ENCODE data around the gene CDKN2A. TPM values are rescaled to one million over a fixed set of nuclear protein-coding genes. Genes with fewer than 3 reads are reported as not detected.

Gene CDKN2A
- total RNA-seq, 5 donors from 2014 or later (not counting 1 experiment from before 2014, with no cell fraction given): 3.6 to 9.3 (median 4.6) TPM

DNA sequence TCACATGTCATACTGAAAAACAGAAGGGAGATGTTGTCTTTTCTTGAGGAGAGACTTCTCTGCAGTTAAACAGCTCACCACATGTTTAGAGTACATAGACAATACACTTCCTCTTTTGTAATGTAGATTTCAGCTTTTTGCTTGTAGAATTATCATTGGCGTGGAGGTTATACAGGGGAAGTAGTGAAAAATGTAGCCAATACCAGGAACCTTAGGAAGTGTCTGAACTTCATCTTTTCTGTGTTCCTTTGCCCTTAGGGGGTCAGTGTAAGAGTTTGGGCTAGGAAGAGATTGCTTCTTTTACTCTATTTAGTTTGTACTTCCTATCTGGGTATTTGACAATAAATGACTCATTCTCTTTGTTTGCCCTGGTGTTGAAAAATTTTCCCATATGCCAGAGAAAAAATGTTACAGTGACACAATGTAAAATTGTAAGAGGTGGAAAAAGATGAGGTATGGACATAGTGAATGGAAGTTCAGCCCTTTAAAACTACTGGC is 36.0 kb upstream of the CDKN2A start:
- Histone ChIP-seq H3K4me3 (ENCODE audit: control insufficient read depth in 1 of 2, extremely low read depth in 1 of 2, low read length in 1 of 2) (no peak overlapping the region), H3K36me3 (ENCODE audit: control insufficient read depth in 2 of 2, extremely low read depth in 1 of 2, insufficient read depth in 1 of 2, low read length in 1 of 2) (no peaks in the 10 kb centered on the region), H3K27me3 (replicated peaks in 1 of 2; ENCODE audit: control insufficient read depth in 2 of 2, extremely low read depth in 1 of 2, insufficient read depth in 2 of 2, low read length in 1 of 2) (peaks cover 4 to 16% of the 10 kb centered on the region in 2 experiments), H3K4me1 (ENCODE audit: control insufficient read depth in 1 of 2, extremely low read depth in 1 of 2, insufficient read depth in 2 of 2, low read length in 2 of 2) (no peaks in the 10 kb centered on the region), H3K9me3 (no peaks in the 10 kb centered on the region), H3K27ac (ENCODE audit: low read length) (no peak overlapping the region)
- H3K4me1 Mint-ChIP-seq: peaks cover 0 to 5% (median 0%) of the 10 kb centered on the region in 3 donors
- H3K27ac Mint-ChIP-seq: no peak overlapping the region
- H3K4me3 Mint-ChIP-seq: no peak overlapping the region
- ChIA-PET CTCF (no interaction called here), POLR2A (no interaction called here)
- H3K27me3 Mint-ChIP-seq: no peaks in the 10 kb centered on the region
- ATAC-seq (replicated peaks in 1 of 4) (no peak), DNase-seq (no peak)
- WGBS (ENCODE audit: insufficient coverage): 50% methylated on average over 1 of the region's 1 CpG
- H3K9me3 Mint-ChIP-seq: no peaks in the 10 kb centered on the region
- no peaks in the 10 kb centered on the region for H3K36me3 Mint-ChIP-seq

DNA sequence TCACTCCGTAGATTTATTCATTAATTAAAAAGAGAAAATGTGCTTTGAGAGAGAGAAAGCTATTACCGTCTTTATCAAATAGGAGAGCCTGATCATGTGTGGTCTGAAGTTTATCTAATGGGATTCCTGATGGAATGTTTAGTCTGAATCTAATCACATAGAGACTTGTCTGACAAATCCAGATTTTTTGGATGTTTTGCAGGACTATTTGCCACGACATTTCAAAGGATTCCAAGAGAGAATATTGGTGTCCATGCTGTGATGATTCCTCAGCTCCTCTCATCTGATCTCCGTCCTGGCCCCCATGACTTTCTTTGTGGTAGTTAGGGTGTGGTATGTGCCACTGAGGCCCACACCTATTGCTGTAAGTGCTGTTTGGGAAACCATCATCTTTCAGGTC is 35.0 kb upstream of the CDKN2A start:
- H3K27me3 Mint-ChIP-seq: peaks cover 0 to 2% of the 10 kb centered on the region in 2 donors
- no peak for ATAC-seq (replicated peaks in 1 of 4)
- Histone ChIP-seq H3K4me1 (ENCODE audit: control insufficient read depth in 1 of 2, extremely low read depth in 1 of 2, insufficient read depth in 2 of 2, low read length in 2 of 2) (no peaks in the 10 kb centered on the region), H3K27me3 (replicated peaks in 1 of 2; ENCODE audit: control insufficient read depth in 2 of 2, extremely low read depth in 1 of 2, insufficient read depth in 2 of 2, low read length in 1 of 2) (peaks cover 6 to 24% of the 10 kb centered on the region in 2 experiments), H3K4me3 (ENCODE audit: control insufficient read depth in 1 of 2, extremely low read depth in 1 of 2, low read length in 1 of 2) (no peak overlapping the region), H3K36me3 (ENCODE audit: control insufficient read depth in 2 of 2, extremely low read depth in 1 of 2, insufficient read depth in 1 of 2, low read length in 1 of 2) (no peaks in the 10 kb centered on the region), H3K27ac (ENCODE audit: low read length) (no peak overlapping the region), H3K9me3 (no peaks in the 10 kb centered on the region)
- H3K27ac Mint-ChIP-seq: no peak overlapping the region
- no peak overlapping the region for H3K4me3 Mint-ChIP-seq
- 100% methylated on average over 1 of the region's 4 CpGs for WGBS (ENCODE audit: insufficient coverage)
- POLR2A ChIA-PET: no interaction called here
- H3K9me3 Mint-ChIP-seq: no peaks in the 10 kb centered on the region
- no peak for DNase-seq
- peaks cover 0 to 5% (median 0%) of the 10 kb centered on the region in 3 donors for H3K4me1 Mint-ChIP-seq
- no peaks in the 10 kb centered on the region for H3K36me3 Mint-ChIP-seq
- CTCF ChIA-PET: interaction anchor here in 1 of 2 donors (1.1 kb wide), 1 partner anchor 11 kb away, joined by 3 read pairs; no protein-coding TSS in a partner anchor

DNA sequence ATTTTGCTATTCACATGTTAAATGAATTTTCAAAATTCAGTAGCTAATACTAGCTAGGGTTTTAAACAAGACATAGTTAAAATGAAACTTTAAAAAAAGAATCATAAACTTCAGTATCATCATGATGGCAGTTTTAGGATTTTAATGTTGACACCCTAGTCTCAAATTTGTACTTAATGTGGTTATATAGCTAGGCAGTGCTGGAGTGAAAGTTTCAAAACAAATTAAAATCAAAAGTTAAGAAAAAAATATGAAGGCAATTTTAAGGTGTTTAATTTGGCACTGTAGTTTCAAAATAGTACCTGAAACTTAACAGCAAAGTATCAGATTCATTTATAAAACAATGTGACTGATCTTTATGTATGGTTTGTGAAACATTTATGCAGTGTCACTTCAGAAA is 34.2 kb upstream of the CDKN2A start:
- H3K4me3 Mint-ChIP-seq: no peak overlapping the region
- Histone ChIP-seq H3K4me3 (ENCODE audit: control insufficient read depth in 1 of 2, extremely low read depth in 1 of 2, low read length in 1 of 2) (no peak overlapping the region), H3K4me1 (ENCODE audit: control insufficient read depth in 1 of 2, extremely low read depth in 1 of 2, insufficient read depth in 2 of 2, low read length in 2 of 2) (no peaks in the 10 kb centered on the region), H3K27ac (ENCODE audit: low read length) (no peak overlapping the region), H3K9me3 (no peaks in the 10 kb centered on the region), H3K27me3 (replicated peaks in 1 of 2; ENCODE audit: control insufficient read depth in 2 of 2, extremely low read depth in 1 of 2, insufficient read depth in 2 of 2, low read length in 1 of 2) (peaks cover 7 to 24% of the 10 kb centered on the region in 2 experiments), H3K36me3 (ENCODE audit: control insufficient read depth in 2 of 2, extremely low read depth in 1 of 2, insufficient read depth in 1 of 2, low read length in 1 of 2) (no peaks in the 10 kb centered on the region)
- peaks cover 0 to 5% (median 0%) of the 10 kb centered on the region in 3 donors for H3K4me1 Mint-ChIP-seq
- DNase-seq: no peak
- no peak for ATAC-seq (replicated peaks in 1 of 4)
- ChIA-PET CTCF (interaction anchor here (0.5 to 1.1 kb wide), 3 partner anchors 11 to 563 kb away, joined by 3 to 4 read pairs (median 3); no protein-coding TSS in a partner anchor), POLR2A (no interaction called here)
- no peaks in the 10 kb centered on the region for H3K36me3 Mint-ChIP-seq
- no peak overlapping the region for H3K27ac Mint-ChIP-seq
- peaks cover 0 to 4% of the 10 kb centered on the region in 2 donors for H3K27me3 Mint-ChIP-seq
- H3K9me3 Mint-ChIP-seq: no peaks in the 10 kb centered on the region

GRCh38 chr9:22026696-22027095 is 32.5 kb upstream of the CDKN2A start:
- 14% methylated on average over 1 of the region's 6 CpGs for WGBS (ENCODE audit: insufficient coverage)
- H3K27me3 Mint-ChIP-seq: peaks cover 3 to 13% of the 10 kb centered on the region in 2 donors
- DNase-seq (no peak), ATAC-seq (replicated peaks in 1 of 4) (no peak)
- peaks cover 7 to 24% of the 10 kb centered on the region in 2 experiments for H3K27me3 ChIP-seq (replicated peaks in 1 of 2; ENCODE audit: control insufficient read depth in 2 of 2, extremely low read depth in 1 of 2, insufficient read depth in 2 of 2, low read length in 1 of 2)
- H3K27ac ChIP-seq (ENCODE audit: low read length): no peak overlapping the region
- peaks cover 0 to 3% (median 2%) of the 10 kb centered on the region in 3 donors for H3K9me3 Mint-ChIP-seq
- no peak overlapping the region for H3K4me3 Mint-ChIP-seq
- no peaks in the 10 kb centered on the region for H3K4me1 ChIP-seq (ENCODE audit: control insufficient read depth in 1 of 2, extremely low read depth in 1 of 2, insufficient read depth in 2 of 2, low read length in 2 of 2)
- H3K9me3 ChIP-seq: no peaks in the 10 kb centered on the region
- ChIA-PET POLR2A (interaction anchor here in 1 of 2 donors (0.6 kb wide), 1 partner anchor 120 kb away, joined by 3 read pairs; no protein-coding TSS in a partner anchor), CTCF (interaction anchor here in 1 of 2 donors (0.7 kb wide), 1 partner anchor 1807 kb away, joined by 3 read pairs; no protein-coding TSS in a partner anchor)
- H3K4me1 Mint-ChIP-seq: peaks cover 0 to 5% (median 0%) of the 10 kb centered on the region in 3 donors
- no peaks in the 10 kb centered on the region for H3K36me3 Mint-ChIP-seq
- H3K4me3 ChIP-seq (ENCODE audit: control insufficient read depth in 1 of 2, extremely low read depth in 1 of 2, low read length in 1 of 2): no peak overlapping the region
- no peak overlapping the region for H3K27ac Mint-ChIP-seq
- H3K36me3 ChIP-seq (ENCODE audit: control insufficient read depth in 2 of 2, extremely low read depth in 1 of 2, insufficient read depth in 1 of 2, low read length in 1 of 2): no peaks in the 10 kb centered on the region

GRCh38 chr9:22022396-22022795 is 28.2 kb upstream of the CDKN2A start:
- H3K4me1 Mint-ChIP-seq: no peaks in the 10 kb centered on the region

GRCh38 chr9:22010866-22011625 is 16.9 kb upstream of the CDKN2A start:
- Histone ChIP-seq H3K27ac (ENCODE audit: low read length) (no peak overlapping the region), H3K36me3 (ENCODE audit: control insufficient read depth in 2 of 2, extremely low read depth in 1 of 2, insufficient read depth in 1 of 2, low read length in 1 of 2) (no peaks in the 10 kb centered on the region), H3K27me3 (replicated peaks in 1 of 2; ENCODE audit: control insufficient read depth in 2 of 2, extremely low read depth in 1 of 2, insufficient read depth in 2 of 2, low read length in 1 of 2) (peaks cover 16 to 27% of the 10 kb centered on the region in 2 experiments), H3K4me3 (ENCODE audit: control insufficient read depth in 1 of 2, extremely low read depth in 1 of 2, low read length in 1 of 2) (no peak overlapping the region), H3K9me3 (no peaks in the 10 kb centered on the region), H3K4me1 (ENCODE audit: control insufficient read depth in 1 of 2, extremely low read depth in 1 of 2, insufficient read depth in 2 of 2, low read length in 2 of 2) (peaks cover 6 to 13% of the 10 kb centered on the region in 2 experiments)
- H3K36me3 Mint-ChIP-seq: no peaks in the 10 kb centered on the region
- DNase-seq (peak in 1 of 35 experiments; percentile 41), ATAC-seq (replicated peaks in 1 of 4) (no peak)
- POLR2A ChIA-PET: interaction anchor here in 1 of 2 donors (0.7 kb wide), 1 partner anchor 155 kb away, joined by 4 read pairs; no protein-coding TSS in a partner anchor
- no peak overlapping the region for H3K4me3 Mint-ChIP-seq
- CTCF ChIA-PET: interaction anchor here in 1 of 2 donors (0.5 to 1.4 kb wide), 6 partner anchors 24 to 199 kb away, joined by 3 to 8 read pairs (median 4); no protein-coding TSS in a partner anchor
- H3K9me3 Mint-ChIP-seq: no peaks in the 10 kb centered on the region
- H3K27ac Mint-ChIP-seq: no peak overlapping the region
- H3K27me3 Mint-ChIP-seq: peaks cover 38% of the 10 kb centered on the region in 2 donors
- peaks cover 12 to 17% (median 13%) of the 10 kb centered on the region in 3 donors for H3K4me1 Mint-ChIP-seq
- WGBS (ENCODE audit: insufficient coverage): 13% methylated on average over 7 of the region's 13 CpGs

More at GRCh38 chr9:22022396-22022795, 28.2 kb upstream of the CDKN2A start:
- DNase-seq (no peak), ATAC-seq (replicated peaks in 1 of 4) (no peak)
- H3K4me1 ChIP-seq (ENCODE audit: control insufficient read depth in 1 of 2, extremely low read depth in 1 of 2, insufficient read depth in 2 of 2, low read length in 2 of 2): no peaks in the 10 kb centered on the region
- peaks cover 5% of the 10 kb centered on the region for H3K36me3 Mint-ChIP-seq
- POLR2A ChIA-PET: no interaction called here
- peaks cover 4 to 19% of the 10 kb centered on the region in 2 donors for H3K27me3 Mint-ChIP-seq
- peaks cover 4% of the 10 kb centered on the region for H3K9me3 ChIP-seq
- CTCF ChIA-PET: no interaction called here
- H3K27ac Mint-ChIP-seq: no peak overlapping the region
- no peak overlapping the region for H3K4me3 ChIP-seq (ENCODE audit: control insufficient read depth in 1 of 2, extremely low read depth in 1 of 2, low read length in 1 of 2)
- no peak overlapping the region for H3K4me3 Mint-ChIP-seq
- H3K9me3 Mint-ChIP-seq: peaks cover 3 to 17% (median 13%) of the 10 kb centered on the region in 3 donors
- H3K36me3 ChIP-seq (ENCODE audit: control insufficient read depth in 2 of 2, extremely low read depth in 1 of 2, insufficient read depth in 1 of 2, low read length in 1 of 2): no peaks in the 10 kb centered on the region
- H3K27ac ChIP-seq (ENCODE audit: low read length): no peak overlapping the region
- H3K27me3 ChIP-seq (replicated peaks in 1 of 2; ENCODE audit: control insufficient read depth in 2 of 2, extremely low read depth in 1 of 2, insufficient read depth in 2 of 2, low read length in 1 of 2): peaks cover 4 to 30% of the 10 kb centered on the region in 2 experiments
- 100% methylated on average over 1 of the region's 3 CpGs for WGBS (ENCODE audit: insufficient coverage)

All from T-cell (primary cell).